HG03457 (cell line): ENCODE data around the gene SPDYE8.
"Not testable (repeated sequence)": the region's sequence is repeated elsewhere in the genome, so short reads cannot be mapped to it uniquely, and the experiment has no call there.

ENCODE experiments used
- ATAC-seq: cut with Tn5 transposase; IDR thresholded peaks from one replicate; pipeline ENCODE4 v1.9.1; 2021; ENCODE audit warnings: moderate number of reproducible peaks; ENCODE audit not compliant: unreplicated experiment

Gene SPDYE8, protein sequence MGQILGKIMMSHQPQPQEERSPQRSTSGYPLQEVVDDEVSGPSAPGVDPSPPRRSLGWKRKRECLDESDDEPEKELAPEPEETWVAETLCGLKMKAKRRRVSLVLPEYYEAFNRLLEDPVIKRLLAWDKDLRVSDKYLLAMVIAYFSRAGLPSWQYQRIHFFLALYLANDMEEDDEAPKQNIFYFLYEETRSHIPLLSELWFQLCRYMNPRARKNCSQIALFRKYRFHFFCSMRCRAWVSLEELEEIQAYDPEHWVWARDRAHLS

GRCh38 chr7:73029666-73030065, at the start of gene SPDYE8:
TSS of gene SPDYE8 (minus strand) at chr7:73029766. CDS start at chr7:73027966, 1,800 bp downstream.
- ATAC-seq = not testable (repeated sequence)

DNA sequence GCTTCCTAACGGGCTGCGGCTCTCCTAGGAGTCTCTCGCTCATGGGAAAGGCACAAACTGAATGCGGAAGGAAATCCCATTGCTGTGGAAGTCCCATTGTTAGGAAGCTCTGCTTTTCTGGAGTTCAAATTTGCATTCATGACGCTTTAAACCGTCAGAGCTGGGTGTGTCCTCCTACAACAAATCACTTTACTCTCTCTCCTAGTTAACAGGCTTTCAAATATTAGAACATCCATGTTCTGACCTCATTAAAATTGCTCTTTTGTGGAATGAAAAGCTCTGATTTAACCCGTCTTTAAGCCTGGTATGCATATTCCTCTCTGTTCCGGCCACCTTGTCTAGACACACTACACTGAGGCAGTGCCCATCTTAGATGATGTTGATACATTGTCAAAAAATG, 28.2 kb upstream of the SPDYE8 start, which contains the start of gene SPDYE11:
SPDYE11 (minus strand) TSS at position 101 of the 400 bp plus-strand sequence. CDS start 1,800 bp downstream, outside the sequence.
- ATAC-seq = not testable (repeated sequence)

- ATAC-seq = not testable (repeated sequence)
Observed at GRCh38 chr7:73006491-73006890, 23.1 kb downstream of the SPDYE8 start.

DNA sequence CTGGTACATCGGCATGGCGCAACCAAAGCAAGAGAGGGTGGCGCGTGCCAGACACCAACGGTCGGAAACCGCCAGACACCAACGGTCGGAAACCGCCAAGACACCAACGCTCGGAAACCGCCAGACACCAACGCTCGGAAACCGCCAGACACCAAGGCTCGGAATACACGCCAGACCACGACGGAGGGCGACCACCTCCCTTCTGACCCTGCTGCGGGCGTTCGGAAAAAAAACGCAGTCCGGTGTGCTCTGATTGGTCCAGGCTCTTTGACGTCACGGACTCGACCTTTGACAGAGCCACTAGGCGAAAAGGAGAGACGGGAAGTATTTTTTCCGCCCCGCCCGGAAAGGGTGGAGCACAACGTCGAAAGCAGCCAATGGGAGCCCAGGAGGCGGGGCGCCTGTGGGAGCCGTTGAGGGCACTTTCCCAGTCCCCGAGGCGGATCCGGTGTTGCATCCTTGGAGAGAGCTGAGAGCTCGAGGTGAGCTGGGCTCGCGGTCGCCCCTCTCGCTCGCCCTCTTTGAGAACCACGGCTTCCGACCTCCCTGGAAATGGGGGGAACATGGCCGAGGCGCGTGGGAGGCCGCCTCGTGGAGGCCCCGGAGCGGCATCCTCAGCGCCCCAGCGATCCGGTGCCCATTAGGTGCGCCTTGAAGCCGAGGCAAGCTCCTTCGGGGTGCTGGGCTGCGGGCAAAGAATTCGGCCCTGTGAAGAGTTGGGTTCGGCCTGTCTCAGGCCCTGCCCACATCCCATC, 23.7 kb downstream of the SPDYE8 start:
- peak; percentile 68 for ATAC-seq

- peak; percentile 71 for ATAC-seq
Observed at GRCh38 chr7:73005356-73005692, 24.2 kb downstream of the SPDYE8 start.

GRCh38 chr7:72997887-72998468, 31.6 kb downstream of the SPDYE8 start:
- not testable (repeated sequence) for ATAC-seq

DNA sequence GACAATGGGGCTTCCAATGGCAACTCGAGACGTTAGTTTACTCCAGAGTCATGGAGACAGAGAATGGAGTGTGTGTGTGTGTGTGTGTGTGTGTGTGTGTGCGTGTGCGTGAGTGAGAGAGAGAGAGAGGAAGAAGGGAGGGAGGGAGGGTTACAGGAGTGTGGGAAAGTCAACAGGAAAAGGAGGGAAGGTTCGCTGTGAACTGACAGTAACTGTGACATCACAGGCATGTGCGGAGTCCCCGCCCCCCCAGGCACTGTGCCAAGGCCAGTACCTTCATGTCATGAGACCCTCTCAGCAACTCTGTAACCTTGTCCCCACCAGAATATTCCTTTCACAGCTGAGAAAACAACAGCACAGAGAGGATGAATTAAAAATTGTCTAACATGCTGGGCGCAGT, 32.1 kb downstream of the SPDYE8 start:
- not testable (repeated sequence) for ATAC-seq

GRCh38 chr7:72995484-72995883, 34.1 kb downstream of the SPDYE8 start:
- ATAC-seq = not testable (repeated sequence)

DNA sequence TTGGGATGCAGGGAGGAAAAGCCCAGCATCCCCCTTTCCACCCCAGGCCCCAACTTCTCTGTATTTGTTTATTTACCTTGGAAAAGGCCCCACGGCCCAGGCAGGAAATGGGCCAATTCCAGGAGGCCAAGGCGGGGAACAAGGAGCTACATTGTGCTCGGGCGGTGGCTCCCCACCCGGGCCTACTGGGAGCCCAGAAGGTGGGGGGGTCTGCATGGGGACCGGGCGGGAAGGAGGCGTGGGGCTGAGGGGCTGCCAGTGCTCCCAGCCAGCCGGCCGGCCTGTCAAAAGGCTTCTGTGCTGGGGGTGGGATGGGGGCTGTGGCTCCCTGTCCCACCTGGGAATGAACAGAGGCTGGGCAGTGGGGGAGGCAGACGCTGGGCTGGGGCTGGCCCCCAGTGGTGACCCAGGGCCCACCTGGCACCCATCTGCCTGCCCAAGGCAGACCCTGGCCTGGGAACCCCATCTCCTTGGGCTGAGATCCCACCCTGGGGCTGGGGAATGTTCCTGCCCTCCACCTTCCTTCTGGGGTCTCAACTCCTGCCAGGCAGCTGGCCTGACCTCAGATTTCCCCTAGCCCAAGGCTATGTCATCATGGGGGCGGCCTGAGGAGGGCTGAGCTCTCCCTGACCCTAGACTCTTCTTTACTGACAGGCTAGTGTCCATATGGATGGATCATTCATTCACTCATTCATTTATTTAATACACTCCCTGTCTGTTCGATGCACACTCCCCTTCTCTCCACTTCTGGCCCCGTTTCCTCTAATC, 39.2 kb downstream of the SPDYE8 start:
- not testable (repeated sequence) for ATAC-seq

- ATAC-seq = not testable (repeated sequence)
Observed at GRCh38 chr7:72982084-72982483, 47.5 kb downstream of the SPDYE8 start.

GRCh38 chr7:72980382-72980781, 49.2 kb downstream of the SPDYE8 start:
- ATAC-seq = not testable (repeated sequence)

GRCh38 chr7:72976434-72976833, 53.1 kb downstream of the SPDYE8 start:
- ATAC-seq = not testable (repeated sequence)

- not testable (repeated sequence) for ATAC-seq
Observed at GRCh38 chr7:72975656-72976286, 53.8 kb downstream of the SPDYE8 start.

DNA sequence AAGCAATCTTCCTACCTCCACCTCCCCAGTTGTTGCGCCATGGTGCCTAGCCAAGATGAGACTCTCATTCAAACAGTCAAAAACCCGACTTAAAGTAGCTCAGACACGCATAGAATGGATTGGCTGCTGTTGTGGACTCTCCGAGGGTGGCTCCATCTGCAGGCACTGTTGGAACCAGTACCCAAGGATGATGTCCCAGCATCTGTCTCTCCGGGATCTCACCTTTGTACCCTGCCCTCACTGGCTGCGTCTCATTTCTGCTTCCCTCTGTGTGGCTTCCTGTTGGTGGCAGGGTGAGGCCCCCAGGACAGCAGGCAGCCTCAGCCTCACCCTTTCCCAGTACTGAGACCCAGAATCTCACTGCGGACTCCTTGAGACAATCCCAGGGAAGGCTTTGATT, 54.8 kb downstream of the SPDYE8 start:
- not testable (repeated sequence) for ATAC-seq

GRCh38 chr7:72971505-72971904, 58.1 kb downstream of the SPDYE8 start:
- ATAC-seq = not testable (repeated sequence)
